H1 (cell line): ENCODE results near the gene TRAIP. TPM values are rescaled to one million over a fixed set of nuclear protein-coding genes. Genes with fewer than 3 reads are reported as not detected.

Experiments
- EGR1 ChIP-seq: IDR thresholded peaks from 2 replicates; pipeline ENCODE4 v1.6.1; 2011; ENCODE audit warnings: low read depth, low read length, borderline replicate concordance
- SP1 ChIP-seq: IDR thresholded peaks from 2 replicates; pipeline ENCODE4 v1.6.1; 2011; ENCODE audit warnings: low read depth, low read length
- USF2 ChIP-seq: IDR thresholded peaks from 2 replicates; pipeline ENCODE4 v1.6.1; 2011; ENCODE audit warnings: low read length, improper control_type of control experiment
- YY1 ChIP-seq: IDR thresholded peaks from 2 replicates; pipeline ENCODE4 v1.6.1; 2011; ENCODE audit warnings: low read depth, mild to moderate bottlenecking, low read length
- polyA plus RNA-seq, 7 experiments: library from polyadenylated mRNA; depleted of rRNA in 3 of 7; stranded (reverse) in 5 of 7; unstranded in 2 of 7; fragments of >200 nt in 5 of 7; fragments of 200-250 nt in 2 of 7; gene quantifications; 1 replicate in 5 of 7; 2 replicates in 1 of 7; 4 replicates in 1 of 7; pipeline versions ENCODE4 v1.2.1 to v1.2.3, GENCODE V29; 2011 to 2013; ENCODE audit warnings: missing spikeins in 2 of 7, mixed read lengths in 2 of 7
- total RNA-seq: library from RNA; stranded (reverse); fragmentation: NEBNext Ultra II Directional; extraction: Animal tissue kit (Norgen Biotek cat#: 25700); gene quantifications from 2 replicates; pipeline ENCODE4 v1.2.1, GENCODE V29; 2021

The TRAIP gene
- total and polyA plus RNA-seq, 2 of the 8 experiments (the other 6 are each of a cell fraction or from before 2014, with no cell fraction given), result 27.7 to 28.1 TPM

- no peak for TF ChIP-seq SP1
- no peak for TF ChIP-seq USF2
- TF ChIP-seq EGR1, result no peak
- TF ChIP-seq YY1, result no peak
These were observed 56.6 kb downstream of the TRAIP start, which contains the start of gene CDHR4 (continued) for GRCh38 chr3:49799761-49800160.
